Caco-2 (cell line): ENCODE data around the gene TOE1. TPM values are rescaled to one million over a fixed set of nuclear protein-coding genes. Genes with fewer than 3 reads are reported as not detected.

Experiments used
- BruUV-seq: library from RNA; stranded (reverse); fragments of 400-500 nt; replicated peaks from 2 replicates; lab custom pipeline; 2021; lab: Mats Ljungman, UMichigan
- CTCF ChIA-PET: fragments of 300-600 bp; sonication (Branson Sonifier 250); formaldehyde crosslinking; loops from one replicate; lab custom pipeline; 2022; ENCODE audit warnings: antibody characterized with exemption; lab: Charles Lee
- POLR2A ChIA-PET: fragments of 300-600 bp; sonication (Branson Sonifier 250); formaldehyde crosslinking; loops from one replicate; lab custom pipeline; 2022; ENCODE audit warnings: antibody characterized with exemption; lab: Charles Lee
- DNase-seq, 2 experiments: peaks; one replicate each; pipeline versions ENCODE4 v3.0.0 to v3.0.0-alpha.2; 2020 to 2022
- H3K27me3 ChIP-seq: replicated peaks from 2 replicates; pipeline ENCODE4 v1.6.0; 2011; ENCODE audit warnings: low read length; ENCODE audit not compliant: control insufficient read depth, insufficient read depth
- H3K36me3 ChIP-seq: 2 replicates; pipeline ENCODE4 v1.5.1; 2011; ENCODE audit warnings: low read length; ENCODE audit not compliant: control insufficient read depth, insufficient read depth
- H3K4me1 ChIP-seq: fragments of 250-450 bp; sonication (Bioruptor Pico); 2 replicates; pipeline ENCODE4 v1.5.1; 2020; ENCODE audit warnings: mild to moderate bottlenecking
- H3K4me3 ChIP-seq: 2 replicates; pipeline ENCODE4 v1.5.1; 2011; ENCODE audit warnings: low read depth, mild to moderate bottlenecking, control low read depth, low read length
- H3K9me3 ChIP-seq: fragments of 250-450 bp; sonication (Bioruptor Pico); 2 replicates; pipeline ENCODE4 v1.5.1; 2020; ENCODE audit warnings: mild to moderate bottlenecking, moderate library complexity
- H3K27ac Mint-ChIP-seq: one replicate; pipeline ENCODE4 v1.8.0; 2022; ENCODE audit warnings: mixed read lengths; ENCODE audit not compliant: unreplicated experiment
- H3K27me3 Mint-ChIP-seq: one replicate; pipeline ENCODE4 v1.8.0; 2022; ENCODE audit warnings: mixed read lengths; ENCODE audit not compliant: insufficient read depth, unreplicated experiment
- H3K36me3 Mint-ChIP-seq: one replicate; pipeline ENCODE4 v1.8.0; 2022; ENCODE audit warnings: mild to moderate bottlenecking, mixed read lengths; ENCODE audit not compliant: insufficient read depth, unreplicated experiment
- H3K4me1 Mint-ChIP-seq: one replicate; pipeline ENCODE4 v1.8.0; 2022; ENCODE audit warnings: low read depth, mixed read lengths; ENCODE audit not compliant: unreplicated experiment
- H3K4me3 Mint-ChIP-seq: one replicate; pipeline ENCODE4 v1.8.0; 2022; ENCODE audit warnings: mild to moderate bottlenecking, moderate library complexity, mixed read lengths; ENCODE audit not compliant: unreplicated experiment
- H3K9me3 Mint-ChIP-seq: one replicate; pipeline ENCODE4 v1.8.0; 2022; ENCODE audit warnings: mixed read lengths; ENCODE audit not compliant: unreplicated experiment
- intact Hi-C: fragments of 100-400 bp; cut with micrococcal nuclease; formaldehyde crosslinking; loops from one replicate; pipeline ENCODE4 v1.10.0; 2022; ENCODE audit not compliant: unreplicated experiment
- total RNA-seq: library from RNA; stranded (reverse); gene quantifications from 2 replicates; pipeline ENCODE4 v1.2.3, GENCODE V29; 2022
- TF ChIP-seq, protein P1 (sequence below), 2 experiments: fragments of 200-600 bp in 1 of 2; IDR thresholded peaks; 1 replicate in 1 of 2; 2 replicates in 1 of 2; pipeline versions ENCODE4 v1.5.1 to v1.8.0; 2011 to 2022; ENCODE audit warnings: antibody characterized with exemption in 1 of 2, control low read depth in 1 of 2, inconsistent platforms in 1 of 2, low read depth in 1 of 2, low read length in 1 of 2, mild to moderate bottlenecking in 1 of 2, moderate library complexity in 1 of 2; ENCODE audit not compliant: insufficient read depth in 1 of 2, severe bottlenecking in 1 of 2, unreplicated experiment in 1 of 2

Gene TOE1
- total RNA-seq, 1 experiment from 2014 or later = 15.5 TPM

DNA sequence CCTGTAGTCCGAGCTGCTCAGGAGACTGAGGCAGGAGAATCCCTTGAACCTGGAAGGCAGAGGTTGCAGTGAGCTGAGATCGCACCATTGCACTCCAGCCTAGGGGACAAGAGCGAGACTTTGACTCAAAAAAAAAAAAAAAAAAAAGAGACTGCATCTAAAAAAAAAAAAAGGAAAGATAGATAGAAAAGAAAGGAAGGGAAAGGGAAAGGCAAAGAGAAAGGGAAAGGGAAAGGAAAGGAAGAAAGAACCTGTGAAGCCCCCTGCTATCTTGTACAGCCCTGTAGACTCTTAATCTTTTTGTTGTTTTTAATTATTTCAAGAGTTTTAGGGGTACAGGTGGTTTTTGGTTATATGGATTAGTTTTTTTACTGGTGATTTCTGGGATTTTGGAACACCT lies 46.2 kb downstream of the TOE1 start:
- H3K27ac Mint-ChIP-seq = no peak overlapping the region
- Histone ChIP-seq H3K4me3 (no peak overlapping the region), H3K4me1 (no peaks in the 10 kb centered on the region), H3K36me3 (no peaks in the 10 kb centered on the region), H3K27me3 (no peaks in the 10 kb centered on the region), H3K9me3 (no peaks in the 10 kb centered on the region)
- no peak overlapping the region for H3K4me3 Mint-ChIP-seq
- intact Hi-C loops = no loop called here
- CTCF ChIA-PET = no interaction called here
- no peaks in the 10 kb centered on the region for H3K9me3 Mint-ChIP-seq
- no peaks in the 10 kb centered on the region for H3K36me3 Mint-ChIP-seq
- H3K27me3 Mint-ChIP-seq = no peaks in the 10 kb centered on the region
- TF ChIP-seq, protein P1, sequence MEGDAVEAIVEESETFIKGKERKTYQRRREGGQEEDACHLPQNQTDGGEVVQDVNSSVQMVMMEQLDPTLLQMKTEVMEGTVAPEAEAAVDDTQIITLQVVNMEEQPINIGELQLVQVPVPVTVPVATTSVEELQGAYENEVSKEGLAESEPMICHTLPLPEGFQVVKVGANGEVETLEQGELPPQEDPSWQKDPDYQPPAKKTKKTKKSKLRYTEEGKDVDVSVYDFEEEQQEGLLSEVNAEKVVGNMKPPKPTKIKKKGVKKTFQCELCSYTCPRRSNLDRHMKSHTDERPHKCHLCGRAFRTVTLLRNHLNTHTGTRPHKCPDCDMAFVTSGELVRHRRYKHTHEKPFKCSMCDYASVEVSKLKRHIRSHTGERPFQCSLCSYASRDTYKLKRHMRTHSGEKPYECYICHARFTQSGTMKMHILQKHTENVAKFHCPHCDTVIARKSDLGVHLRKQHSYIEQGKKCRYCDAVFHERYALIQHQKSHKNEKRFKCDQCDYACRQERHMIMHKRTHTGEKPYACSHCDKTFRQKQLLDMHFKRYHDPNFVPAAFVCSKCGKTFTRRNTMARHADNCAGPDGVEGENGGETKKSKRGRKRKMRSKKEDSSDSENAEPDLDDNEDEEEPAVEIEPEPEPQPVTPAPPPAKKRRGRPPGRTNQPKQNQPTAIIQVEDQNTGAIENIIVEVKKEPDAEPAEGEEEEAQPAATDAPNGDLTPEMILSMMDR (IDR thresholded peaks at IDR 0.05; ENCODE audit: insufficient read depth in 1 of 2, low read depth in 1 of 2, low read length in 1 of 2, severe bottlenecking in 1 of 2, unreplicated experiment in 1 of 2) = no peak
- H3K4me1 Mint-ChIP-seq = no peaks in the 10 kb centered on the region
- BruUV-seq = no TSS peak
- no peak for DNase-seq
- POLR2A ChIA-PET = no interaction called here

Other genes starting within 250 kb of the TOE1 start
- 0.49 and 0.54 TPM in 2 replicates for gene ZSWIM5, start 133.6 kb upstream of the TOE1 start, total RNA-seq
- gene HPDL, start 13.3 kb upstream of the TOE1 start, total RNA-seq = 78.2 and 90.6 TPM in 2 replicates
- 46.3 and 48.4 TPM in 2 replicates for gene MUTYH, start 270 bp downstream of the TOE1 start, total RNA-seq
- gene TESK2, start 151.0 kb downstream of the TOE1 start, total RNA-seq = 11.9 and 14.7 TPM in 2 replicates
- 2.8 and 3.0 TPM in 2 replicates for gene CCDC163, start 159.9 kb downstream of the TOE1 start, total RNA-seq
- gene MMACHC, start 160.1 kb downstream of the TOE1 start, total RNA-seq = 5.0 and 6.7 TPM in 2 replicates
- gene PRDX1, start 181.7 kb downstream of the TOE1 start, total RNA-seq = 637 and 684 TPM in 2 replicates
- gene AKR1A1, start 210.7 kb downstream of the TOE1 start, total RNA-seq = 119 and 129 TPM in 2 replicates
- gene NASP, start 243.9 kb downstream of the TOE1 start, total RNA-seq = 174 and 183 TPM in 2 replicates